CD14-positive monocyte (primary cell): ENCODE data around the gene RHO. TPM values are rescaled to one million over a fixed set of nuclear protein-coding genes. Genes with fewer than 3 reads are reported as not detected.

Source experiments
- DNase-seq, 3 donors: peaks; one replicate each; pipeline ENCODE4 v3.0.0-alpha.2; 2011 to 2022
- H2AFZ ChIP-seq: 2 replicates; pipeline ENCODE4 v1.6.0; 2012; ENCODE audit warnings: mild to moderate bottlenecking, low read depth, low read length, inconsistent platforms; ENCODE audit not compliant: insufficient read depth, poor library complexity, severe bottlenecking
- H3K27ac ChIP-seq, 2 donors: 1 replicate in 1 of 2; 2 replicates in 1 of 2; pipeline ENCODE4 v1.5.1; 2012 to 2013; ENCODE audit warnings: low read length in 2 of 2, control low read depth in 1 of 2, inconsistent platforms in 1 of 2, low read depth in 1 of 2, mild to moderate bottlenecking in 1 of 2
- H3K27me3 ChIP-seq, 2 donors: one replicate each; pipeline versions ENCODE4 v1.6.0 to v1.6.1; 2011 to 2013; ENCODE audit warnings: low read length in 2 of 2; ENCODE audit not compliant: control insufficient read depth in 2 of 2, insufficient read depth in 2 of 2
- H3K36me3 ChIP-seq, 2 donors: replicated peaks in 1 of 2; 1 replicate in 1 of 2; 2 replicates in 1 of 2; pipeline versions ENCODE4 v1.5.1 to v1.6.1; 2012 to 2013; ENCODE audit warnings: low read length in 2 of 2, control low read depth in 1 of 2, inconsistent platforms in 1 of 2, mild to moderate bottlenecking in 1 of 2; ENCODE audit not compliant: insufficient read depth in 2 of 2, control insufficient read depth in 1 of 2
- H3K4me1 ChIP-seq, 2 donors: 1 replicate in 1 of 2; 2 replicates in 1 of 2; pipeline versions ENCODE4 v1.5.1 to v1.6.1; 2012 to 2013; ENCODE audit warnings: low read length in 2 of 2, control low read depth in 1 of 2, inconsistent platforms in 1 of 2, mild to moderate bottlenecking in 1 of 2, moderate library complexity in 1 of 2; ENCODE audit not compliant: insufficient read depth in 2 of 2, control insufficient read depth in 1 of 2
- H3K4me2 ChIP-seq: replicated peaks from 2 replicates; pipeline ENCODE3; 2012; ENCODE audit warnings: low read length, moderate library complexity, mild to moderate bottlenecking; ENCODE audit not compliant: poor library complexity, severe bottlenecking; ENCODE audit errors: extremely low read depth
- H3K4me3 ChIP-seq, 3 experiments: fragments of 200-600 bp in 1 of 3; sonication (generic) in 1 of 3; replicated peaks in 1 of 3; 1 replicate in 2 of 3; 2 replicates in 1 of 3; pipeline ENCODE4 v1.5.1; 2011 to 2013; ENCODE audit warnings: low read length in 3 of 3, mild to moderate bottlenecking in 3 of 3, control low read depth in 2 of 3, low read depth in 2 of 3, inconsistent platforms in 1 of 3, moderate library complexity in 1 of 3
- H3K79me2 ChIP-seq: 2 replicates; pipeline ENCODE4 v1.6.0; 2012; ENCODE audit warnings: mild to moderate bottlenecking, control low read depth, inconsistent platforms, low read length, moderate library complexity; ENCODE audit not compliant: insufficient read depth
- H3K9ac ChIP-seq: 2 replicates; pipeline ENCODE4 v1.6.0; 2017; ENCODE audit warnings: low read length, mild to moderate bottlenecking; ENCODE audit not compliant: insufficient read depth, poor library complexity, severe bottlenecking
- H3K9me3 ChIP-seq, 2 donors: replicated peaks in 1 of 2; 1 replicate in 1 of 2; 2 replicates in 1 of 2; pipeline versions ENCODE4 v1.5.1 to v1.6.1; 2012 to 2013; ENCODE audit warnings: low read length in 2 of 2, control low read depth in 1 of 2; ENCODE audit not compliant: control insufficient read depth in 1 of 2, insufficient read depth in 1 of 2
- H4K20me1 ChIP-seq: 2 replicates; pipeline ENCODE4 v1.6.0; 2012; ENCODE audit warnings: mild to moderate bottlenecking, low read length, control low read depth, moderate library complexity; ENCODE audit not compliant: insufficient read depth
- H3K27ac Mint-ChIP-seq, 7 donors: one replicate each; pipeline ENCODE4 v1.8.0; 2020; ENCODE audit warnings: mild to moderate bottlenecking in 7 of 7, mixed read lengths in 7 of 7, moderate library complexity in 6 of 7, inconsistent platforms in 2 of 7
- H3K27me3 Mint-ChIP-seq, 3 donors: one replicate each; pipeline ENCODE4 v1.8.0; 2021 to 2022; ENCODE audit warnings: low read depth in 3 of 3, mild to moderate bottlenecking in 3 of 3, mixed read lengths in 3 of 3, moderate library complexity in 3 of 3, inconsistent platforms in 1 of 3
- H3K36me3 Mint-ChIP-seq, 2 donors: one replicate each; pipeline ENCODE4 v1.8.0; 2020; ENCODE audit warnings: mixed read lengths in 2 of 2, inconsistent platforms in 1 of 2, mild to moderate bottlenecking in 1 of 2
- H3K4me1 Mint-ChIP-seq: one replicate; pipeline ENCODE4 v1.8.0; 2020; ENCODE audit warnings: mild to moderate bottlenecking, mixed read lengths
- H3K4me3 Mint-ChIP-seq, 2 donors: one replicate each; pipeline ENCODE4 v1.8.0; 2020; ENCODE audit warnings: mild to moderate bottlenecking in 2 of 2, mixed read lengths in 2 of 2, moderate library complexity in 1 of 2
- H3K9me3 Mint-ChIP-seq, 7 donors: one replicate each; pipeline ENCODE4 v1.8.0; 2020 to 2022; ENCODE audit warnings: mixed read lengths in 7 of 7, mild to moderate bottlenecking in 6 of 7, moderate library complexity in 6 of 7, inconsistent platforms in 2 of 7
- CTCF ChIP-seq: fragments of 200-600 bp; IDR thresholded peaks from one replicate; pipeline ENCODE4 v1.8.0; 2022; ENCODE audit warnings: antibody characterized with exemption, mild to moderate bottlenecking
- WGBS: methylation state at CpG from one replicate; pipeline ENCODE4 v1.1.5; 2013; ENCODE audit warnings: missing lambda C conversion rate; ENCODE audit not compliant: insufficient coverage; 5-methylcytosine and 5-hydroxymethylcytosine counted together
- intact Hi-C, 2 donors: fragments of 100-400 bp; cut with micrococcal nuclease; formaldehyde crosslinking; loops; one replicate each; pipeline versions ENCODE4 v1.15.0 to v1.15.1; 2023
- polyA plus RNA-seq, 3 donors: library from polyadenylated mRNA; depleted of rRNA in 1 of 3; unstranded in 2 of 3; stranded (reverse) in 1 of 3; fragments of 300-500 nt in 2 of 3; fragments of >200 nt in 1 of 3; fragmentation: Illumina TruSeq in 2 of 3; gene quantifications; 1 replicate in 2 of 3; 2 replicates in 1 of 3; pipeline ENCODE4 v1.2.3, GENCODE V29; 2012 to 2021

Gene RHO
- polyA plus RNA-seq, 3 donors: 0.03 TPM; not detected in 2

DNA sequence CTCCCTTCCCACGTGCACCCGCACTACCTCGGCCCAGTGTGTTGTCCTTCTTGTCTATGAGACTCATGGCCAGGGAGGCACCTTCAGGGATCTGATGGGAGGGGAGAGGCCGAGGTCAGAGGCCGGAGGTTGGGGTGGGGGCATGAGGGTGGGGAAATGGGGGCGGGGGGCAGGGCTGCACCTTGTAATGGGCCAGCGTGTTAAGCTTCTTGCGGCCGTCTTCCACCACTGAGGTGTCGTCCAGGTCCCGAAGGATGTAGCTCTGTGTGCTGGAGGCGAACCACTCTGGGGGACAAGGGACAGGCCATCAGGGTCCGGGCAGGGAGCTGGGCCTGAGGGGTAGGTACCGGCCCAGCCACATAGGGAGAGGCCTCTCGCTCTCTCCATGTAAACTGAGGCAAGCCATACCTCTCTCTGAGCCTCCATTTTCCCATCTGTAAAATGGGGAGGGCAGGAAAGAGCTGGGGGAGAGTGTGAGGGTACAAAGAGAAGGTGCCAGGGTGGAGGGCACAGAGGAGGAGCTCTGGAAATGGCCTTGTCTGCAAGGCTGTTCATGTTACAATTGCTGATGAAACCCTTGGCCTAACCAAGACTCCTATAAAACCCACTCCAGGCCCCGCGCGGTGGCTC is 33.3 kb downstream of the RHO start:
- WGBS: 92% methylated on average over 9 of the region's 18 CpGs
- H3K27ac ChIP-seq: no peak overlapping the region
- H3K9me3 ChIP-seq: no peaks in the 10 kb centered on the region
- no peak for DNase-seq
- no peaks in the 10 kb centered on the region for H3K27me3 ChIP-seq
- H2AFZ ChIP-seq: no peak overlapping the region
- no peaks in the 10 kb centered on the region for H3K4me1 ChIP-seq
- Mint-ChIP-seq H3K9me3 (no peaks in the 10 kb centered on the region), H3K27ac (no peak overlapping the region), H3K27me3 (peaks cover 0 to 2% (median 0%) of the 10 kb centered on the region in 3 donors), H3K36me3 (peaks cover 77 to 85% of the 10 kb centered on the region in 2 donors), H3K4me3 (no peak overlapping the region), H3K4me1 (peaks cover 3% of the 10 kb centered on the region)
- H3K79me2 ChIP-seq: no peaks in the 10 kb centered on the region
- intact Hi-C loops: no loop called here
- H3K4me2 ChIP-seq: no peak overlapping the region
- no peak overlapping the region for H3K9ac ChIP-seq
- peaks cover 97 to 99% of the 10 kb centered on the region in 2 donors for H3K36me3 ChIP-seq
- no peak for TF ChIP-seq CTCF
- H3K4me3 ChIP-seq: no peak overlapping the region
- H4K20me1 ChIP-seq: no peaks in the 10 kb centered on the region

- no peak for TF ChIP-seq CTCF
- H3K36me3 Mint-ChIP-seq: peaks cover 71 to 85% of the 10 kb centered on the region in 2 donors
- 95% methylated on average over 19 of the region's 19 CpGs for WGBS
- intact Hi-C loops: no loop called here
- Histone ChIP-seq H3K9me3 (no peaks in the 10 kb centered on the region), H4K20me1 (no peaks in the 10 kb centered on the region), H3K27ac (no peak overlapping the region), H3K79me2 (no peaks in the 10 kb centered on the region), H3K4me3 (no peak overlapping the region), H3K4me2 (no peak overlapping the region), H2AFZ (no peak overlapping the region), H3K4me1 (no peaks in the 10 kb centered on the region), H3K27me3 (no peaks in the 10 kb centered on the region), H3K9ac (no peak overlapping the region), H3K36me3 (peaks cover 98 to 99% of the 10 kb centered on the region in 2 donors)
- peaks cover 3% of the 10 kb centered on the region for H3K4me1 Mint-ChIP-seq
- no peaks in the 10 kb centered on the region for H3K9me3 Mint-ChIP-seq
- peaks cover 0 to 2% (median 0%) of the 10 kb centered on the region in 3 donors for H3K27me3 Mint-ChIP-seq
- no peak for DNase-seq
- H3K27ac Mint-ChIP-seq: peak overlapping the region in 1 of 7 donors; percentile 33
- H3K4me3 Mint-ChIP-seq: no peak overlapping the region
Measured at GRCh38 chr3:129562803-129563202, 34.4 kb downstream of the RHO start.
